Naive thymus-derived CD4-positive, alpha-beta T cell (primary cell): ENCODE measurements around the gene THPO. TPM values are rescaled to one million over a fixed set of nuclear protein-coding genes. Genes with fewer than 3 reads are reported as not detected.

Experiments
- ATAC-seq: fragments of 150-1000 bp; cut with Tn5 transposase; 2 replicates; pipeline ENCODE4 v1.10.0; 2021; ENCODE audit warnings: mild to moderate bottlenecking, moderate library complexity
- CTCF ChIA-PET: fragments of 350-600 bp; sonication (Branson Sonifier 250); formaldehyde crosslinking; loops from one replicate; lab custom pipeline; 2021; ENCODE audit warnings: antibody characterized with exemption; lab: Charles Lee
- POLR2A ChIA-PET: fragments of 350-600 bp; sonication (Branson Sonifier 250); formaldehyde crosslinking; loops from one replicate; lab custom pipeline; 2021; ENCODE audit warnings: antibody characterized with exemption, inconsistent platforms; lab: Charles Lee
- DNase-seq, 9 donors: peaks; one replicate each; pipeline versions ENCODE4 v3.0.0 to v3.0.0-alpha.2; 2020 to 2022; ENCODE audit warnings: mixed read lengths in 1 of 9
- H3K27ac ChIP-seq: one replicate; pipeline ENCODE4 v1.7.0; 2013; ENCODE audit warnings: mild to moderate bottlenecking, low read depth, low read length, moderate library complexity
- H3K27me3 ChIP-seq, 2 donors: one replicate each; pipeline ENCODE4 v1.7.0; 2013; ENCODE audit warnings: low read length in 2 of 2, mild to moderate bottlenecking in 2 of 2, moderate library complexity in 2 of 2; ENCODE audit not compliant: control insufficient read depth in 2 of 2, insufficient read depth in 2 of 2
- H3K36me3 ChIP-seq, 3 experiments: 1 replicate in 2 of 3; 2 replicates in 1 of 3; pipeline ENCODE4 v1.7.0; 2013; ENCODE audit warnings: low read length in 3 of 3, mild to moderate bottlenecking in 3 of 3, moderate library complexity in 1 of 3; ENCODE audit not compliant: insufficient read depth in 3 of 3, control insufficient read depth in 2 of 3
- H3K4me1 ChIP-seq, 2 donors: one replicate each; pipeline ENCODE4 v1.7.0; 2013; ENCODE audit warnings: low read length in 2 of 2, mild to moderate bottlenecking in 2 of 2, moderate library complexity in 1 of 2; ENCODE audit not compliant: control insufficient read depth in 2 of 2, insufficient read depth in 2 of 2
- H3K4me3 ChIP-seq: 2 replicates; pipeline ENCODE4 v1.7.0; 2013; ENCODE audit warnings: mild to moderate bottlenecking, low read length
- H3K9me3 ChIP-seq, 3 experiments: 1 replicate in 2 of 3; 2 replicates in 1 of 3; pipeline ENCODE4 v1.7.0; 2013; ENCODE audit warnings: low read length in 3 of 3; ENCODE audit not compliant: control insufficient read depth in 2 of 3
- H3K27ac Mint-ChIP-seq, 9 donors: one replicate each; pipeline ENCODE4 v1.8.0; 2020 to 2022; ENCODE audit warnings: mixed read lengths in 9 of 9, mild to moderate bottlenecking in 8 of 9, moderate library complexity in 5 of 9, inconsistent platforms in 2 of 9
- H3K27me3 Mint-ChIP-seq, 5 donors: one replicate each; pipeline ENCODE4 v1.8.0; 2021 to 2022; ENCODE audit warnings: mixed read lengths in 5 of 5, mild to moderate bottlenecking in 1 of 5
- H3K36me3 Mint-ChIP-seq, 5 donors: one replicate each; pipeline ENCODE4 v1.8.0; 2020 to 2022; ENCODE audit warnings: mixed read lengths in 5 of 5, mild to moderate bottlenecking in 3 of 5, inconsistent platforms in 1 of 5
- H3K4me1 Mint-ChIP-seq, 7 donors: one replicate each; pipeline ENCODE4 v1.8.0; 2020 to 2022; ENCODE audit warnings: mixed read lengths in 7 of 7, mild to moderate bottlenecking in 3 of 7, inconsistent platforms in 1 of 7
- H3K4me3 Mint-ChIP-seq, 10 donors: one replicate each; pipeline ENCODE4 v1.8.0; 2020 to 2022; ENCODE audit warnings: mild to moderate bottlenecking in 10 of 10, mixed read lengths in 10 of 10, moderate library complexity in 6 of 10, inconsistent platforms in 2 of 10
- H3K9me3 Mint-ChIP-seq, 11 donors: one replicate each; pipeline ENCODE4 v1.8.0; 2020 to 2022; ENCODE audit warnings: mixed read lengths in 11 of 11, mild to moderate bottlenecking in 4 of 11, inconsistent platforms in 1 of 11, moderate library complexity in 1 of 11
- intact Hi-C, 2 donors: fragments of 100-400 bp; cut with micrococcal nuclease; formaldehyde crosslinking; loops; one replicate each; pipeline ENCODE4 v1.15.1; 2023
- polyA plus RNA-seq, 2 donors: library from polyadenylated mRNA; unstranded; fragments of 300-500 nt; fragmentation: Illumina TruSeq; gene quantifications; one replicate each; pipeline ENCODE4 v1.2.3, GENCODE V29; 2021
- total RNA-seq, 6 experiments: library from RNA in 5 of 6; stranded (reverse) in 5 of 6; gene quantifications; 1 replicate in 5 of 6; 2 replicates in 1 of 6; pipeline ENCODE4 v1.2.3 and lab custom pipeline; 2021 to 2026

The THPO gene
- total and polyA plus RNA-seq, 7 experiments from 2014 or later, result not detected

GRCh38 chr3:184348057-184348382 is 30.0 kb downstream of the THPO start:
- Histone ChIP-seq H3K4me3 (no peak overlapping the region), H3K27ac (no peak overlapping the region), H3K9me3 (no peaks in the 10 kb centered on the region), H3K4me1 (no peaks in the 10 kb centered on the region), H3K36me3 (peaks cover 0 to 14% (median 0%) of the 10 kb centered on the region in 3 experiments), H3K27me3 (no peaks in the 10 kb centered on the region)
- H3K4me3 Mint-ChIP-seq, result no peak overlapping the region
- CTCF ChIA-PET, result interaction anchor here (1.5 kb wide), 1 partner anchor 166 kb away, joined by 5 read pairs; no protein-coding TSS in a partner anchor
- POLR2A ChIA-PET, result no interaction called here
- DNase-seq (no peak), ATAC-seq (no peak)
- intact Hi-C loops, result no loop called here
- peaks cover 0 to 5% (median 0%) of the 10 kb centered on the region in 7 donors for H3K4me1 Mint-ChIP-seq
- no peaks in the 10 kb centered on the region for H3K9me3 Mint-ChIP-seq
- no peak overlapping the region for H3K27ac Mint-ChIP-seq
- no peaks in the 10 kb centered on the region for H3K27me3 Mint-ChIP-seq
- peaks cover 0 to 4% (median 0%) of the 10 kb centered on the region in 5 donors for H3K36me3 Mint-ChIP-seq

GRCh38 chr3:184347321-184348056 is 30.5 kb downstream of the THPO start:
- peak overlapping the region in 1 of 9 donors; percentile 36 for H3K27ac Mint-ChIP-seq
- H3K27me3 Mint-ChIP-seq, result no peaks in the 10 kb centered on the region
- CTCF ChIA-PET, result interaction anchor here (1.5 kb wide), 1 partner anchor 167 kb away, joined by 5 read pairs; no protein-coding TSS in a partner anchor
- intact Hi-C loops, result no loop called here
- Histone ChIP-seq H3K36me3 (peaks cover 0 to 19% (median 0%) of the 10 kb centered on the region in 3 experiments), H3K4me1 (no peaks in the 10 kb centered on the region), H3K4me3 (no peak overlapping the region), H3K9me3 (no peaks in the 10 kb centered on the region), H3K27ac (no peak overlapping the region), H3K27me3 (no peaks in the 10 kb centered on the region)
- POLR2A ChIA-PET, result no interaction called here
- DNase-seq (no peak), ATAC-seq (no peak)
- peaks cover 0 to 5% (median 0%) of the 10 kb centered on the region in 7 donors for H3K4me1 Mint-ChIP-seq
- no peak overlapping the region for H3K4me3 Mint-ChIP-seq
- no peaks in the 10 kb centered on the region for H3K9me3 Mint-ChIP-seq
- peaks cover 0 to 8% (median 0%) of the 10 kb centered on the region in 5 donors for H3K36me3 Mint-ChIP-seq

GRCh38 chr3:184346480-184347190 is 31.4 kb downstream of the THPO start:
- DNase-seq (no peak), ATAC-seq (no peak)
- Mint-ChIP-seq H3K27me3 (no peaks in the 10 kb centered on the region), H3K4me3 (no peak overlapping the region), H3K27ac (no peak overlapping the region), H3K4me1 (peaks cover 0 to 5% (median 0%) of the 10 kb centered on the region in 7 donors), H3K36me3 (peaks cover 0 to 8% (median 0%) of the 10 kb centered on the region in 5 donors), H3K9me3 (no peaks in the 10 kb centered on the region)
- CTCF ChIA-PET, result no interaction called here
- peaks cover 0 to 24% (median 0%) of the 10 kb centered on the region in 3 experiments for H3K36me3 ChIP-seq
- H3K4me1 ChIP-seq, result no peaks in the 10 kb centered on the region
- H3K4me3 ChIP-seq, result no peak overlapping the region
- intact Hi-C loops, result no loop called here
- POLR2A ChIA-PET, result no interaction called here
- no peaks in the 10 kb centered on the region for H3K9me3 ChIP-seq
- H3K27ac ChIP-seq, result no peak overlapping the region
- H3K27me3 ChIP-seq, result no peaks in the 10 kb centered on the region

- ATAC-seq (peak; percentile 71), DNase-seq (no peak)
- H3K9me3 ChIP-seq, result no peaks in the 10 kb centered on the region
- Mint-ChIP-seq H3K36me3 (peaks cover 0 to 8% (median 0%) of the 10 kb centered on the region in 5 donors), H3K27ac (no peak overlapping the region), H3K4me1 (peaks cover 0 to 14% (median 4%) of the 10 kb centered on the region in 7 donors), H3K4me3 (no peak overlapping the region), H3K9me3 (no peaks in the 10 kb centered on the region), H3K27me3 (no peaks in the 10 kb centered on the region)
- ChIA-PET POLR2A (interaction anchor here (0.5 kb wide), 1 partner anchor 200 kb away, joined by 3 read pairs; no protein-coding TSS in a partner anchor), CTCF (no interaction called here)
- intact Hi-C loops, result no loop called here
- H3K4me1 ChIP-seq, result no peaks in the 10 kb centered on the region
- no peaks in the 10 kb centered on the region for H3K27me3 ChIP-seq
- H3K27ac ChIP-seq, result no peak overlapping the region
- no peak overlapping the region for H3K4me3 ChIP-seq
- H3K36me3 ChIP-seq, result peaks cover 0 to 24% (median 0%) of the 10 kb centered on the region in 3 experiments
Observed at GRCh38 chr3:184345317-184346144, 32.5 kb downstream of the THPO start.

GRCh38 chr3:184344579-184345316 is 33.3 kb downstream of the THPO start:
- intact Hi-C loops, result no loop called here
- no peak overlapping the region for H3K27ac Mint-ChIP-seq
- Histone ChIP-seq H3K4me1 (no peaks in the 10 kb centered on the region), H3K27me3 (no peaks in the 10 kb centered on the region), H3K36me3 (peaks cover 0 to 24% (median 0%) of the 10 kb centered on the region in 3 experiments), H3K4me3 (no peak overlapping the region), H3K9me3 (no peaks in the 10 kb centered on the region), H3K27ac (no peak overlapping the region)
- peaks cover 0 to 8% (median 0%) of the 10 kb centered on the region in 5 donors for H3K36me3 Mint-ChIP-seq
- CTCF ChIA-PET, result no interaction called here
- no peaks in the 10 kb centered on the region for H3K9me3 Mint-ChIP-seq
- no peaks in the 10 kb centered on the region for H3K27me3 Mint-ChIP-seq
- no peak overlapping the region for H3K4me3 Mint-ChIP-seq
- ATAC-seq (no peak), DNase-seq (no peak)
- H3K4me1 Mint-ChIP-seq, result peaks cover 0 to 14% (median 4%) of the 10 kb centered on the region in 7 donors
- POLR2A ChIA-PET, result no interaction called here
